Type B pancreatic cell (in vitro differentiated cells): ENCODE data around the gene STKLD1. TPM values are rescaled to one million over a fixed set of nuclear protein-coding genes. Genes with fewer than 3 reads are reported as not detected.

Experiments used
- DNase-seq: peaks from one replicate; pipeline ENCODE4 v3.0.0; 2021; ENCODE audit warnings: mixed read lengths; ENCODE audit not compliant: unreplicated experiment; ENCODE audit errors: extremely low spot score
- H3K27ac Mint-ChIP-seq: 2 replicates; pipeline ENCODE4 v1.8.0; 2021; ENCODE audit warnings: mild to moderate bottlenecking, mixed read lengths
- H3K27me3 Mint-ChIP-seq: 2 replicates; pipeline ENCODE4 v1.8.0; 2021; ENCODE audit warnings: mixed read lengths
- H3K36me3 Mint-ChIP-seq: 2 replicates; pipeline ENCODE4 v1.8.0; 2021; ENCODE audit warnings: mixed read lengths
- H3K4me1 Mint-ChIP-seq: one replicate; pipeline ENCODE4 v1.8.0; 2021; ENCODE audit warnings: mixed read lengths; ENCODE audit not compliant: unreplicated experiment
- H3K4me3 Mint-ChIP-seq: 2 replicates; pipeline ENCODE4 v1.8.0; 2021; ENCODE audit warnings: mild to moderate bottlenecking, mixed read lengths
- H3K9me3 Mint-ChIP-seq: 2 replicates; pipeline ENCODE4 v1.8.0; 2021; ENCODE audit warnings: mixed read lengths
- CTCF ChIP-seq: fragments of 200-600 bp; sonication (generic); conservative IDR thresholded peaks from 2 replicates; pipeline ENCODE4 v1.5.0; 2021; ENCODE audit warnings: antibody characterized with exemption, mild to moderate bottlenecking
- total RNA-seq: library from RNA; stranded (reverse); gene quantifications from 2 replicates; pipeline ENCODE4 v1.2.1, GENCODE V29; 2021; ENCODE audit warnings: low replicate concordance

The STKLD1 gene
- total RNA-seq, 1 donor from 2014 or later: 3.9 TPM

- H3K9me3 Mint-ChIP-seq: no peaks in the 10 kb centered on the region
- H3K27ac Mint-ChIP-seq: peak within 1 kb of the TSS; percentile 89
- H3K27me3 Mint-ChIP-seq: no peaks in the 10 kb centered on the region
- peak; percentile 24 for TF ChIP-seq CTCF
- peak within 1 kb of the TSS; percentile 93 for H3K4me3 Mint-ChIP-seq
- peak; percentile 86 for DNase-seq
- H3K4me1 Mint-ChIP-seq: peaks cover 10% of the 10 kb centered on the region
- peaks cover 7% of the 10 kb centered on the region for H3K36me3 Mint-ChIP-seq
These were observed 19.6 kb upstream of the STKLD1 start, which contains the start of the genes SURF1 and SURF2 for GRCh38 chr9:133356391-133357091. TSS of gene SURF1 (minus strand) at chr9:133356487. CDS start at chr9:133356453, 34 bp downstream. TSS of gene SURF2 (plus strand) at chr9:133356550. CDS start at chr9:133356593, 43 bp downstream.

- H3K4me1 Mint-ChIP-seq: peaks cover 10% of the 10 kb centered on the region
- no peak for DNase-seq
- peaks cover 3% of the 10 kb centered on the region for H3K36me3 Mint-ChIP-seq
- H3K9me3 Mint-ChIP-seq: no peaks in the 10 kb centered on the region
- H3K27ac Mint-ChIP-seq: peak overlapping the region; percentile 43
- H3K27me3 Mint-ChIP-seq: no peaks in the 10 kb centered on the region
- TF ChIP-seq CTCF: no peak
- peak overlapping the region; percentile 84 for H3K4me3 Mint-ChIP-seq
These were observed 18.5 kb upstream of the STKLD1 start for GRCh38 chr9:133357656-133358055.

- Mint-ChIP-seq H3K4me3 (peak overlapping the region; percentile 41), H3K4me1 (peaks cover 15% of the 10 kb centered on the region), H3K27ac (peak overlapping the region; percentile 72), H3K9me3 (no peaks in the 10 kb centered on the region), H3K27me3 (no peaks in the 10 kb centered on the region), H3K36me3 (peaks cover 7% of the 10 kb centered on the region)
- no peak for DNase-seq
- peak; percentile 49 for TF ChIP-seq CTCF
These were observed 16.6 kb upstream of the STKLD1 start for GRCh38 chr9:133359399-133360175.

- no peaks in the 10 kb centered on the region for H3K9me3 Mint-ChIP-seq
- H3K4me1 Mint-ChIP-seq: peaks cover 15% of the 10 kb centered on the region
- no peak for DNase-seq
- TF ChIP-seq CTCF: no peak
- H3K36me3 Mint-ChIP-seq: peaks cover 7% of the 10 kb centered on the region
- H3K27ac Mint-ChIP-seq: peak overlapping the region; percentile 72
- no peak overlapping the region for H3K4me3 Mint-ChIP-seq
- no peaks in the 10 kb centered on the region for H3K27me3 Mint-ChIP-seq
These were observed 15.5 kb upstream of the STKLD1 start for GRCh38 chr9:133360400-133361393.

- peak overlapping the region; percentile 67 for H3K27ac Mint-ChIP-seq
- H3K36me3 Mint-ChIP-seq: peaks cover 7% of the 10 kb centered on the region
- H3K27me3 Mint-ChIP-seq: no peaks in the 10 kb centered on the region
- no peak overlapping the region for H3K4me3 Mint-ChIP-seq
- no peaks in the 10 kb centered on the region for H3K9me3 Mint-ChIP-seq
- H3K4me1 Mint-ChIP-seq: peaks cover 15% of the 10 kb centered on the region
- DNase-seq: no peak
- TF ChIP-seq CTCF: no peak
These were observed 14.6 kb upstream of the STKLD1 start for GRCh38 chr9:133361507-133362092.
